SK-N-SH (cell line): Measurements from ENCODE around the gene IGF2BP2. TPM values are rescaled to one million over a fixed set of nuclear protein-coding genes. Genes with fewer than 3 reads are reported as not detected.

Experiments
- CTCF ChIA-PET: fragments of 300-600, 350-600 bp; formaldehyde crosslinking; extraction: SDS; loops from one replicate; lab custom pipeline; 2021; lab: Yijun Ruan, JAX
- POLR2A ChIA-PET: fragments of 350-600 bp; sonication (Branson Sonifier 250); formaldehyde crosslinking; extraction: SDS; loops from one replicate; lab custom pipeline; 2020; ENCODE audit warnings: antibody characterized with exemption, inconsistent platforms; lab: Yijun Ruan, JAX
- DNase-seq: peaks from one replicate; pipeline ENCODE4 v3.0.0; 2012
- H2AFZ ChIP-seq: fragments of 200-600 bp; sonication (generic); 2 replicates; pipeline ENCODE4 v1.8.1; 2016; ENCODE audit warnings: antibody characterized with exemption, mild to moderate bottlenecking, low read depth
- H3F3A ChIP-seq: fragments of 200-600 bp; sonication (generic); replicated peaks from 2 replicates; pipeline ENCODE3; 2016; ENCODE audit warnings: antibody characterized with exemption, mild to moderate bottlenecking; ENCODE audit not compliant: insufficient read depth
- H3K27ac ChIP-seq, 2 experiments: fragments of 200-500 bp in 1 of 2; fragments of 200-600 bp in 1 of 2; sonication (Bioruptor generic) in 1 of 2; sonication (generic), shearing (Covaris generic) in 1 of 2; 2 replicates each; pipeline versions ENCODE4 v1.5.1 to v1.6.1; 2014 to 2016; ENCODE audit warnings: low read depth in 2 of 2, inconsistent platforms in 1 of 2, low read length in 1 of 2, mild to moderate bottlenecking in 1 of 2, mixed read lengths in 1 of 2
- H3K27me3 ChIP-seq: fragments of 200-600 bp; sonication (generic), shearing (Covaris generic); 2 replicates; pipeline ENCODE4 v1.6.1; 2016; ENCODE audit warnings: mixed run types; ENCODE audit not compliant: insufficient read depth
- H3K36me3 ChIP-seq, 2 experiments: fragments of 200-500 bp in 1 of 2; fragments of 200-600 bp in 1 of 2; sonication (Bioruptor generic) in 1 of 2; sonication (generic) in 1 of 2; replicated peaks in 1 of 2; 2 replicates each; pipeline versions ENCODE3 to v1.5.1; 2014 to 2016; ENCODE audit warnings: low read length in 1 of 2, mild to moderate bottlenecking in 1 of 2; ENCODE audit not compliant: insufficient read depth in 2 of 2, control insufficient read depth in 1 of 2
- H3K4me1 ChIP-seq, 2 experiments: fragments of 200-500 bp in 1 of 2; fragments of 200-600 bp in 1 of 2; sonication (Bioruptor generic) in 1 of 2; sonication (generic), shearing (Covaris generic) in 1 of 2; 2 replicates each; pipeline versions ENCODE4 v1.5.1 to v1.6.1; 2014 to 2016; ENCODE audit warnings: low read depth in 1 of 2, low read length in 1 of 2, mixed run types in 1 of 2; ENCODE audit not compliant: insufficient read depth in 2 of 2, control insufficient read depth in 1 of 2
- H3K4me2 ChIP-seq: fragments of 200-600 bp; sonication (generic), shearing (Covaris generic); 2 replicates; pipeline ENCODE4 v1.6.1; 2017; ENCODE audit warnings: mixed run types
- H3K4me3 ChIP-seq, 2 experiments: fragments of 200-500 bp in 1 of 2; fragments of 200-600 bp in 1 of 2; sonication (Bioruptor generic) in 1 of 2; sonication (generic), shearing (Covaris generic) in 1 of 2; 2 replicates each; pipeline versions ENCODE4 v1.5.1 to v1.8.1; 2014 to 2016; ENCODE audit warnings: low read depth in 2 of 2, inconsistent platforms in 1 of 2, low read length in 1 of 2, mild to moderate bottlenecking in 1 of 2, mixed read lengths in 1 of 2, moderate library complexity in 1 of 2
- H3K79me2 ChIP-seq: fragments of 200-600 bp; sonication (generic); 2 replicates; pipeline ENCODE4 v1.8.1; 2017; ENCODE audit warnings: mild to moderate bottlenecking; ENCODE audit not compliant: insufficient read depth
- H3K9ac ChIP-seq: fragments of 200-600 bp; sonication (generic); 2 replicates; pipeline ENCODE4 v1.6.1; 2017; ENCODE audit warnings: mixed run types
- H3K9me2 ChIP-seq: fragments of 200-600 bp; sonication (generic); 2 replicates; pipeline ENCODE4 v1.6.1; 2017; ENCODE audit warnings: mixed run types
- H3K9me3 ChIP-seq: fragments of 200-600 bp; sonication (generic); 2 replicates; pipeline ENCODE4 v1.6.1; 2017; ENCODE audit warnings: mixed run types, mild to moderate bottlenecking, moderate library complexity
- H4K20me1 ChIP-seq: fragments of 200-600 bp; sonication (generic); 2 replicates; pipeline ENCODE4 v1.6.1; 2017; ENCODE audit warnings: mild to moderate bottlenecking, mixed run types; ENCODE audit not compliant: insufficient read depth
- ELF1 ChIP-seq: IDR thresholded peaks from 2 replicates; pipeline ENCODE4 v1.4.0; 2012
- EP300 ChIP-seq, 2 experiments: IDR thresholded peaks; 2 replicates each; pipeline versions ENCODE4 v1.4.0 to v1.6.1; 2012; ENCODE audit warnings: borderline replicate concordance in 1 of 2, low read depth in 1 of 2, low read length in 1 of 2
- EZH2phosphoT487 ChIP-seq: fragments of 200-600 bp; sonication (generic); IDR thresholded peaks from 2 replicates; pipeline ENCODE4 v1.6.1; 2017; ENCODE audit warnings: low read depth, mixed run types, mild to moderate bottlenecking, antibody characterized with exemption, moderate library complexity, borderline replicate concordance
- MEF2A ChIP-seq: IDR thresholded peaks from 2 replicates; pipeline ENCODE4 v1.4.0; 2012; ENCODE audit warnings: low read depth, borderline replicate concordance
- NFIC ChIP-seq: IDR thresholded peaks from 2 replicates; pipeline ENCODE4 v1.4.0; 2012; ENCODE audit warnings: borderline replicate concordance
- POLR2AphosphoS5 ChIP-seq: IDR thresholded peaks from 2 replicates; pipeline ENCODE4 v1.6.1; 2012; ENCODE audit warnings: low read depth, low read length
- RAD21 ChIP-seq: IDR thresholded peaks from 2 replicates; pipeline ENCODE4 v1.6.1; 2012; ENCODE audit warnings: mild to moderate bottlenecking, low read length
- RCOR1 ChIP-seq: fragments of 150-350 bp; IDR thresholded peaks from 2 replicates; pipeline ENCODE4 v1.6.1; 2017; ENCODE audit warnings: antibody characterized with exemption, low read length
- RFX5 ChIP-seq: IDR thresholded peaks from 2 replicates; pipeline ENCODE4 v1.6.1; 2012; ENCODE audit warnings: mild to moderate bottlenecking, improper control_type of control experiment, low read length
- TAF1 ChIP-seq: IDR thresholded peaks from 2 replicates; pipeline ENCODE4 v1.6.1; 2012; ENCODE audit warnings: low read depth, mild to moderate bottlenecking, low read length, moderate library complexity, borderline replicate concordance
- TEAD4 ChIP-seq: IDR thresholded peaks from 2 replicates; pipeline ENCODE4 v1.4.0; 2012; ENCODE audit warnings: mild to moderate bottlenecking, borderline replicate concordance; ENCODE audit not compliant: insufficient read depth
- WGBS: methylation state at CpG from one replicate; pipeline ENCODE4 v1.1.6; 2017; ENCODE audit warnings: low lambda C conversion rate; 5-methylcytosine and 5-hydroxymethylcytosine counted together
- polyA plus RNA-seq, 3 experiments: library from polyadenylated mRNA; depleted of rRNA; stranded (reverse); fragments of >200 nt; gene quantifications; 2 replicates each; pipeline ENCODE4 v1.2.3, GENCODE V29; 2012

IGF2BP2 gene
- polyA plus RNA-seq, 1 of the 3 experiments (the other 2 are of a cell fraction) = 5.4 TPM

DNA sequence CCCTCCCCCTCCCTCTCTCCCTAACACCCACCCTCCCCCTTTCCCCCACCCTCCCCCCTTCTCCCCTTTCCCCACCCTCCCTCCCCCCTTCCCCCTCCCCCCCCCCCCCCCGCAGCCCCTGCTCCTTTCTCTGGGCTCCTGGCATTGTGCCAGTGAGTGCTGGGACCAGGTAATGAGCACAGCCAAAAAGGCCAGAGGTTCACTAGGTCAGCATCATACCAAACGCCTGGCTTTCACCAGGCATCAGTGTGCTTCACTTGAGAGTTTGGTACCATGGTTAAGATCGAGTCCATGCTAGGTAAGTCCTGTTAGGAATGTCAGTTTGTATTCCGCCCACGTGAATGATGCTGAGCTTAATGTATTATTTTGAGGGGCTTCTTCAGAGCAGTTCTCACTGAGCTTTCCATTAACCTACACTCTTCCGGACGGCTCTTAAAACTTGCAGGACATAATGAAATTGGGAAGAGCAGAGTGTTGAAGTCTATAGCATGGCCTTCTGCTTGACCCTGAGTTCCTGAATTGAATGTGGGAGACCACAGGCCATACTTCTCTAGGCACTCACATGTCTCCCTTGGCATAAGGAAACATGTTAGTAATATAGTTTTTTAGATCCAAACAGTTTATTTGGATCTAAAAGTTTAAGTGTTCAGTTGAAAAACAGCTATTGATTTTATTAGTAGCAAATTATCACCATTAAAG is 193.2 kb downstream of the IGF2BP2 start:
- CTCF ChIA-PET = interaction anchor here (1.0 to 1.7 kb wide), 2 partner anchors 29 to 137 kb away, joined by 3 to 5 read pairs; no protein-coding TSS in a partner anchor
- H3K27me3 ChIP-seq = no peaks in the 10 kb centered on the region
- H3K4me2 ChIP-seq = no peak overlapping the region
- WGBS = 88% methylated on average over 7 of the region's 7 CpGs
- peaks cover 0 to 19% of the 10 kb centered on the region in 2 experiments; a peak in 2 of 4 replicates for H3K4me1 ChIP-seq
- POLR2A ChIA-PET = no interaction called here
- H3K9me2 ChIP-seq = no peaks in the 10 kb centered on the region
- no peak overlapping the region for H3K4me3 ChIP-seq
- H3K27ac ChIP-seq = no peak overlapping the region
- no peak for TF ChIP-seq TAF1
- no peak for TF ChIP-seq RAD21
- TF ChIP-seq EZH2phosphoT487 = no peak
- no peak for TF ChIP-seq TEAD4
- no peak for TF ChIP-seq ELF1
- no peak overlapping the region for H2AFZ ChIP-seq
- peaks cover 14 to 16% of the 10 kb centered on the region in 2 experiments for H3K36me3 ChIP-seq
- H3K79me2 ChIP-seq = no peaks in the 10 kb centered on the region
- no peaks in the 10 kb centered on the region for H3K9me3 ChIP-seq
- H3K9ac ChIP-seq = no peak overlapping the region
- H4K20me1 ChIP-seq = no peaks in the 10 kb centered on the region
- peak; percentile 37 for DNase-seq
- H3F3A ChIP-seq = peaks cover 53% of the 10 kb centered on the region

- TF ChIP-seq RFX5 (no peak), RCOR1 (no peak)
These were observed 193.7 kb downstream of the IGF2BP2 start for GRCh38 chr3:185631108-185631507.

GRCh38 chr3:185630182-185630622 is 194.6 kb downstream of the IGF2BP2 start:
- Histone ChIP-seq H3K9me3 (no peaks in the 10 kb centered on the region), H3K4me1 (peaks cover 0 to 14% of the 10 kb centered on the region in 2 experiments; a peak in 2 of 4 replicates), H2AFZ (no peak overlapping the region), H3K4me3 (no peak overlapping the region), H3K4me2 (no peak overlapping the region), H3K9ac (no peak overlapping the region), H4K20me1 (no peaks in the 10 kb centered on the region), H3K79me2 (no peaks in the 10 kb centered on the region), H3K27me3 (no peaks in the 10 kb centered on the region), H3F3A (peaks cover 46% of the 10 kb centered on the region), H3K9me2 (no peaks in the 10 kb centered on the region), H3K36me3 (peaks cover 19 to 25% of the 10 kb centered on the region in 2 experiments), H3K27ac (peak overlapping the region; percentile 4 to 47; a peak in 2 of 4 replicates)
- DNase-seq = no peak
- WGBS = 87% methylated on average over 6 of the region's 6 CpGs
- TF ChIP-seq EP300 (IDR thresholded peaks at IDR 0.05; ENCODE audit: borderline replicate concordance in 1 of 2, low read depth in 1 of 2, low read length in 1 of 2) (no peak), RFX5 (no peak), POLR2AphosphoS5 (no peak), EZH2phosphoT487 (no peak), NFIC (no peak), MEF2A (no peak)
- POLR2A ChIA-PET = no interaction called here
- CTCF ChIA-PET = interaction anchor here (1.1 to 1.5 kb wide), 2 partner anchors 31 to 138 kb away, joined by 3 to 5 read pairs; no protein-coding TSS in a partner anchor

More at GRCh38 chr3:185631108-185631507, 193.7 kb downstream of the IGF2BP2 start:
- CTCF ChIA-PET = interaction anchor here (1.5 kb wide), 1 partner anchor 30 kb away, joined by 5 read pairs; no protein-coding TSS in a partner anchor
- no peak overlapping the region for H2AFZ ChIP-seq
- POLR2A ChIA-PET = no interaction called here
- no peaks in the 10 kb centered on the region for H3K27me3 ChIP-seq
- WGBS = 94% methylated on average over 4 of the region's 4 CpGs
- no peaks in the 10 kb centered on the region for H4K20me1 ChIP-seq
- H3K9me3 ChIP-seq = no peaks in the 10 kb centered on the region
- no peak overlapping the region for H3K4me2 ChIP-seq
- no peak overlapping the region for H3K27ac ChIP-seq
- H3F3A ChIP-seq = peaks cover 53% of the 10 kb centered on the region
- H3K4me1 ChIP-seq = peaks cover 0 to 19% of the 10 kb centered on the region in 2 experiments; a peak in 2 of 4 replicates
- H3K36me3 ChIP-seq = peaks cover 16 to 19% of the 10 kb centered on the region in 2 experiments
- no peak overlapping the region for H3K4me3 ChIP-seq
- no peaks in the 10 kb centered on the region for H3K9me2 ChIP-seq
- no peaks in the 10 kb centered on the region for H3K79me2 ChIP-seq
- DNase-seq = no peak
- no peak overlapping the region for H3K9ac ChIP-seq
